ENCODE data around the gene NEU2.

- TF ChIP-seq CTCF (conservative IDR thresholded peaks at IDR 0.05; ENCODE audit: low read length) (no peak), EZH2phosphoT487 (IDR thresholded peaks at IDR 0.05; ENCODE audit: borderline replicate concordance) (no peak)
Measured at GRCh38 chr2:233031556-233032500, 644 bp upstream of the NEU2 start.

All from Loucy (cell line).